Esophagus (tissue), 2 donors: ENCODE measurements around the gene LRP2. TPM values are rescaled to one million over a fixed set of nuclear protein-coding genes. Genes with fewer than 3 reads are reported as not detected.
"Not testable (repeated sequence)": the region's sequence is repeated elsewhere in the genome, so short reads cannot be mapped to it uniquely, and the experiment has no call there.

Experiments
- H3K27ac ChIP-seq, 2 donors: one replicate each; pipeline ENCODE4 v1.5.1; 2013; ENCODE audit warnings: low read depth in 2 of 2, mild to moderate bottlenecking in 2 of 2, inconsistent platforms in 1 of 2, low read length in 1 of 2, moderate library complexity in 1 of 2
- H3K27me3 ChIP-seq, 2 donors: one replicate each; pipeline ENCODE4 v1.6.1; 2013; ENCODE audit warnings: low read length in 2 of 2, control low read depth in 1 of 2, mild to moderate bottlenecking in 1 of 2; ENCODE audit not compliant: insufficient read depth in 2 of 2, control insufficient read depth in 1 of 2
- H3K36me3 ChIP-seq, 2 donors: one replicate each; pipeline ENCODE4 v1.6.1; 2013; ENCODE audit warnings: low read length in 1 of 2; ENCODE audit not compliant: control insufficient read depth in 2 of 2, insufficient read depth in 2 of 2
- H3K4me1 ChIP-seq, 2 donors: one replicate each; pipeline ENCODE4 v1.6.1; 2013; ENCODE audit warnings: low read length in 1 of 2; ENCODE audit not compliant: control insufficient read depth in 2 of 2, insufficient read depth in 2 of 2
- H3K4me3 ChIP-seq, 2 donors: one replicate each; pipeline ENCODE4 v1.5.1; 2013; ENCODE audit warnings: low read length in 2 of 2, mild to moderate bottlenecking in 2 of 2, low read depth in 1 of 2, moderate library complexity in 1 of 2
- H3K9me3 ChIP-seq, 2 donors: one replicate each; pipeline ENCODE4 v1.6.1; 2013; ENCODE audit warnings: mild to moderate bottlenecking in 2 of 2, low read depth in 1 of 2, low read length in 1 of 2, moderate library complexity in 1 of 2; ENCODE audit not compliant: control insufficient read depth in 2 of 2, insufficient read depth in 1 of 2
- whole genome bisulfite sequencing, 2 donors: extraction: QIAGEN DNeasy Blood & Tissue Kit; methylation state at CpG; one replicate each; pipeline ENCODE4 v1.1.7; 2013; 5-methylcytosine and 5-hydroxymethylcytosine counted together
- polyA plus RNA-seq, 2 donors: library from polyadenylated mRNA; stranded (reverse); fragments of 200-250 nt; gene quantifications; one replicate each; pipeline ENCODE4 v1.2.3, GENCODE V29; 2013
- donor health status: healthy with polysubstance abuse.
- donor health status: Bipolar disorder and iron deficiency.

The LRP2 gene
- polyA plus RNA-seq, 2 donors = not detected

DNA sequence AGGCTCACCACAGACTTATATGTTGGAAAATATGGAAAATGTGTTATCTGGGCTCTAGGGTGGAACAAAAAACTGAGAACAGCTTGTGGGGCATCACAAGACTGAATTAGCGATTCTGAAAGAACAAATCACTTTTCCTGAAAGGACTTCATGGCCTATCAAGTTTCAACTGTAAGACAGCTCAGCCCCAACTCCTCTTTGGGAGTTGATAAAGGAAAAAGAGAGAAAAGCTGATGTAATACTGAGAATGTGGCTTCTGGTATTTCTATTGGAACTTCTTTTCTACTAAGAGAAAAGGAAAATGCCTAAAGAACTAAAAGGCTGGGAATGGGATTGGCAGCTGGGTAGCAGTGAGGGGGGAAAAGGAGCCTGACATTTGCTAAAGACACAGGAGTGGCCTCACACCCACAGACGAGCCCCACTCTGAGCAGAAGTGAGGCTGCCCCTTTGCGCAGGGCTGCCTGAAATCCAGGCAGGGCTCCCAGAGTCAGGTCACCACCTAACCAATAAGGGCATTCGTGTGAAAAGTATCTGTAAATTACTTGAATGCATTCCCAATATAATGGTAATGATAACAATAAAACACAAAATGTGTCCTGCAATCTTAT lies 75.6 kb downstream of the LRP2 start:
- H3K9me3 ChIP-seq = no peaks in the 10 kb centered on the region
- no peak overlapping the region for H3K4me3 ChIP-seq
- H3K27ac ChIP-seq = no peak overlapping the region
- no peaks in the 10 kb centered on the region for H3K4me1 ChIP-seq
- no peaks in the 10 kb centered on the region for H3K27me3 ChIP-seq
- WGBS, 2 donors = 76 to 80% methylated on average over 4 of the region's 4 CpGs
- no peaks in the 10 kb centered on the region for H3K36me3 ChIP-seq

DNA sequence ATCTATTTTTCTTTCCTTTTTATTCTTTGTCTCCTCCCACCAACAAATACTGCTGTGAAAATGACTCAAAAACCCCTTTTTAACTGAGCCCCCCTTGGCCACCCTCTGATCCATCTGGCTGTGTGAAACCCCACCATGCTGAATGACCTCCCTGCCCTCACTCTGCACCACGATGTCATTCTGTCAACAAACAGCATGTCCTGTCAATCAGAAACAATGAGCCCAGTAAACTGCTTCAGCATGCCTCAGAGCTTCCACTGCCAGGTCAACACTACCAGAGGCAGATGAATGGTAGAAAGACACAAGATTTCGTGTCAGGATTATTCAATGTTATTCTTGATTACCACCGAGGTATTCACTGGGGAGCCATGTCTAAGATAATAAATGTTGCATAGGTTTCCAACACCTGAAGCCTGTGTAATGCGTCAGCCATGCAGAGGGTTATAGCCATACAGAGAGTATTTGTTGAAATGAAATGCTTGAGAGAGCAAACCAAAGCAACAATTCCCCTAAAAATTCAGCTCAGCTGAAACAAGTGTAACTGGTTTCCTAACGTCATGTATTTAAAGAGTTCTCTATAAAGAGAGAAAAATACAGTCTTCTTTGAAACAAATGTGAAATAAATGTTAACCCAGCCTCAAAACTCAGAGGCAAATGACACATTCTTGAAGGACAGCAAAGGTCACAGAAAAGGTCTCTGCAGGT lies 76.7 kb downstream of the LRP2 start:
- H3K4me1 ChIP-seq = no peaks in the 10 kb centered on the region
- no peaks in the 10 kb centered on the region for H3K36me3 ChIP-seq
- no peaks in the 10 kb centered on the region for H3K9me3 ChIP-seq
- H3K27me3 ChIP-seq = no peaks in the 10 kb centered on the region
- WGBS, 2 donors = 45 to 50% methylated on average over 5 of the region's 5 CpGs
- no peak overlapping the region for H3K27ac ChIP-seq
- H3K4me3 ChIP-seq = no peak overlapping the region

DNA sequence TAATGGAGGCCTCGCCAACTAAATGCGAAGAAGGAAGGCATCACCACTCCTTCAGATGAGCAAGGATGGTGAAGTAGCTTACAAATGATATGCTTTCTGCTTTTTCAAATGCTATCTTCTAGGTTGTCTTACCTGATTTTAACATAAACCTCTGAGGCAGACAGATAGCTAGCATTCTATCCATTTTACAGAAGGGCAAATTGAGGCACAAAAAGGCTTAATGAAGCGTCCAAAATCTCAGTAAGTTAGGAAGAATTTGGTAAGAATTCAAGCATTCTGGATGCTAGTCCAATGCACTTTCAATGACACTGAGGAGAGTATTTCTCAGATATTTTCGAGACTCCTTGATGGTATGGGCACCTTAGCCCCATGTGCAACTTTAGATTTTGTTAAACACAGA lies 81.8 kb downstream of the LRP2 start:
- Histone ChIP-seq H3K27ac (no peak overlapping the region), H3K9me3 (no peaks in the 10 kb centered on the region), H3K4me3 (no peak overlapping the region), H3K36me3 (no peaks in the 10 kb centered on the region), H3K27me3 (no peaks in the 10 kb centered on the region), H3K4me1 (no peaks in the 10 kb centered on the region)
- 90 to 92% methylated on average over 4 of the region's 4 CpGs for WGBS, 2 donors

DNA sequence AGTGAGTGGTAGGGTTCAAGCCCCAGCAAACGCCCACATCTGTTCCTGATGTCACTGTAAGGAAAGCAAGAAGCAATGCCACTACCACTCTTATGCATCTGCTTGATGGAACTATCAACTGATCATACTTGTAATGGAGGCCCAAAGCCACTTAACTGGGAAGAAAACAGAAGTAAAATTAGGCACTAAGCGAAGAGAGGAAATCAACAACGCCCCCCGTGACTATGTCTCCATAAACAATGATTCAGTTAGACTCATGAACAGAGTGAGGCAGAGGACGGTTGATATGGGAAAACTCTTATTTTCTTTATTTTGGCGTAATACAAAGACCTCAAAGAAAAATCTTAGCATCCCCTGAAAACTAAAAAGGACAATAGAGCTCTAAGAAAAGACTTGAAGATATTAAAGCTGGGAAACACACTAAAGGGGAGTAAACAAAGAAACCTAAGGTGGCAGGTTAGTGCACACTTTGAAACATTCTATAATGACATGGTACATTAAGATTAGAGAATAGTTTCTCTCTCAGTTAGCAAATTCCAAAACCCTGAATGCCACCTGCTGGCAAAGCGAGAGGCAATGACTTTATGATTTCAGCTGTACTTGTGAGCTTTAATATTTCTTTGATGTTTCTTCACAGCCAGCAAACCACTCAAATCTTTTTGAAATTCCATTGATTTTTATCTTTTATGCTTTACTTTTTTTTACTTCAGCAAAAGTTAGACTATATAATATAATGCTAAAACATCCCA lies 86.5 kb downstream of the LRP2 start:
- Histone ChIP-seq H3K27me3 (no peaks in the 10 kb centered on the region), H3K4me1 (no peaks in the 10 kb centered on the region), H3K27ac (no peak overlapping the region), H3K9me3 (no peaks in the 10 kb centered on the region), H3K4me3 (no peak overlapping the region), H3K36me3 (no peaks in the 10 kb centered on the region)
- 70% methylated on average over 7 of the region's 7 CpGs for WGBS, 2 donors

DNA sequence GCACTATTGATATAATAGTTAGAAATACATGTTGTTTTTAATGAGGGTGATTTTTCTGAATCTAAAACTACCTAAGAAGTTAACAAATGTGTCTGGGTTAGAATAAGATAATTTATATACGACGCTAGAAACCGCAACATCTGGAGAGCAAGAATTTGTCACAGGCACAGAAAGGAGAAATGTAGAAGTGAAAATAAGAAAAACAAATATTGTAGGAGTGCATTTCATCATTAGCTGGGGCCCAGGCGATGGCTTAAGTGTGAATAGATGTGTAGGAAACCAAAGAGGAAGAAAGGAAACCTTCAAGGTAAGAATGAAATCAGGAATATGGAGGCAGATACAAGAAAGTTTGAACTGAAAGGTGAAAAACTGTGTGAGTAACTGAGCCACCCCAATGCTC lies 90.3 kb downstream of the LRP2 start:
- H3K4me1 ChIP-seq = no peaks in the 10 kb centered on the region
- no peaks in the 10 kb centered on the region for H3K9me3 ChIP-seq
- no peak overlapping the region for H3K4me3 ChIP-seq
- no peaks in the 10 kb centered on the region for H3K36me3 ChIP-seq
- H3K27me3 ChIP-seq = no peaks in the 10 kb centered on the region
- H3K27ac ChIP-seq = no peak overlapping the region
- 71 to 74% methylated on average over 4 of the region's 4 CpGs for WGBS, 2 donors

DNA sequence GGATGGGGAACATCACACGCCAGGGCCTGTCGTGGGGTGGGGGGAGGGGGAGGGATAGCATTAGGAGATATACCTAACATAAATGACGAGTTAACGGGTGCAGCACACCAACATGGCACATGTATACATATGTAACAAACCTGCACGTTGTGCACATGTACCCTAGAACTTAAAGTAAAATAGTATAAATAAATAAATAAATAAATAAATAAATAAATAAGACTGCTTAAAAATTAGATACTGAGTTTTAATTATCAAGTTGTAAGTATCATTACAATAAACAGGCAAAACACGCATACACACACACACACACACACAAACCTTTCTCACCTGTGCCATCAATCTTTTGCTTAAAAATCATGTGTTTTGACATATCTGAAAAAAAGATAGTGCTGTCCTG lies 91.8 kb downstream of the LRP2 start:
- not testable (repeated sequence) for H3K27me3 ChIP-seq, H3K4me1 ChIP-seq, H3K27ac ChIP-seq, H3K9me3 ChIP-seq, H3K4me3 ChIP-seq, H3K36me3 ChIP-seq
- WGBS, 2 donors = 88 to 91% methylated on average over 5 to 6 of the region's 6 CpGs

DNA sequence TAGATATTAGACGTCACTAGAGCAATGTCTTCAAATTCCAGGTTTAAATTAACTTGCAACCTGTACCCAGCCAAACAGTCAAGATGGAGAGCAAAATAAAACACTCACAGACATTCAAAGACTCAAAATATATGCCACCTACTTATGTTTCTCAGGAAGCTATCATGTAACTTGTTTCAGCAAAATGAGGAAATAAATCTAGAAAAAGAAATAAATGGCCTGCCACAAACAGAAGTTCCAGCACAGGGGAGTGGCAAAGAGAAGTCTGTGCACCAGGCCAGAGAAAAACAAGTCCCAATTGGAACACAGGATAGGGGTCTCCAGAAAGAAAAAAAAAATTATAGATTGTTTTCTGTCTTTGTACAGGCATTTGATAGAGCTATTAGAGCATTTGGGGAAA lies 96.7 kb downstream of the LRP2 start:
- Histone ChIP-seq H3K4me3 (no peak overlapping the region), H3K9me3 (no peaks in the 10 kb centered on the region), H3K27me3 (no peaks in the 10 kb centered on the region), H3K27ac (no peak overlapping the region), H3K4me1 (no peaks in the 10 kb centered on the region), H3K36me3 (no peaks in the 10 kb centered on the region)
- WGBS, 2 donors = 72 to 83% methylated on average over 1 of the region's 1 CpG

DNA sequence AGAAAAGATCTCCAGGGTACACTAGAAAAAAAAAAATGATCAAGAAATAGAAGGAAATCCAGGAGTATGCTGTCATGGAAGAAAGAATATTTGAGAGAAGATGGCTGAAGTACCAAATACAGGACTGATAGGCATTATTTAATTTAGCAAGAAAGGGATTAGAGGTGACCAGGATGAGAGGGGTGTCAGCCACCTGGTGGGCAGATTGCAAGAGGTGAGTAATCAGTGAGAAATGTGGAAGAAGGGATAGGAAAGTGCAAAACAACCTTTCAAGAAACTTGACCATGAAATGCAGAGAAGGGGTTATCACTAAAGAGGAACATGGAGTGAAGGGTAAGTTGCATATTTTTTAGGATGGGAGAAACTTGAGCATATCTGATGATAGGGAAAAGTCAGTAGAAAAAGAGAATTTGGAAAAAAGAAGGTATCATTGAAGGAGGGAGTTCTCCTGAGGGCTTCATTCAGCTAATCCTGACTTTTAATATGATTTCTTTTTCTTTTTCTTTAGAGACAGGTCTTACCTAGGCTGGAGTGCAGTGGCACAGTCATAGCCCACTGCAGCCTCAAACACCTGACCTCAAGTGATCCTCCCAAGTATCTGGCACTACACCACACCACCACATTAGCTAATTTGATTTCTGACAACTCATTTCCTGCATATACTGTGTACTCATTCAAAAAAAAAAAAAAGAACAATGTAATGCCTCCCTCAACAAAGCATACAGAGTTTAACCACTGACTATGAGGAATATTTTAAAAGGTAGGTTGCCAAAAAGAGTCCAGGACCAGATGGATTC lies 101.3 kb downstream of the LRP2 start:
- Histone ChIP-seq H3K36me3 (no peaks in the 10 kb centered on the region), H3K27ac (no peak overlapping the region), H3K9me3 (no peaks in the 10 kb centered on the region), H3K27me3 (no peaks in the 10 kb centered on the region), H3K4me3 (no peak overlapping the region), H3K4me1 (no peaks in the 10 kb centered on the region)

DNA sequence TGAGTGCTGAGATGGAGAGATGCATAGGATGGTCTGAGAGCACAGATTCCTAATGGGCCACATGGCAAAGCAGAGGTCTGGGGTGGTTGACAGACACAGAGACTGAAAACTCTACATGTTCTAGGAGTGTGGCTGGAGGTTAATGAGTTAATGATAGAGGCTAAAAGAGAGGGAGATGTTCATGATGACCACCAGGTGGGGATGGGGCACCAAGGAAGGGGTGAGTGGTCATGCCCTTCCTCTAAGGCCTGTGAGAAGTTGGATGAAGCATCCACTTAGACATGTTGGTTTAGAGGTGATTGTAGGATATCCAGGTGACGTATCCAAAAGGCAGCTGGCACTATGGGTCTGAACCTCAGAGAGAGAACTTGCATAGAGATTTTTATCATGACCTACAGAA lies 102.1 kb downstream of the LRP2 start:
- Histone ChIP-seq H3K36me3 (no peaks in the 10 kb centered on the region), H3K27ac (no peak overlapping the region), H3K9me3 (no peaks in the 10 kb centered on the region), H3K4me3 (no peak overlapping the region), H3K27me3 (no peaks in the 10 kb centered on the region), H3K4me1 (no peaks in the 10 kb centered on the region)
- 86 to 88% methylated on average over 1 of the region's 1 CpG for WGBS, 2 donors
